IPS DF 4.7 (cell line): ENCODE results near the gene KCTD17.

ENCODE experiments used
- DNase-seq: peaks from one replicate; pipeline ENCODE4 v3.0.0-alpha.2; 2013; ENCODE audit warnings: low spot score; ENCODE audit errors: extremely low read depth

Gene KCTD17, protein sequence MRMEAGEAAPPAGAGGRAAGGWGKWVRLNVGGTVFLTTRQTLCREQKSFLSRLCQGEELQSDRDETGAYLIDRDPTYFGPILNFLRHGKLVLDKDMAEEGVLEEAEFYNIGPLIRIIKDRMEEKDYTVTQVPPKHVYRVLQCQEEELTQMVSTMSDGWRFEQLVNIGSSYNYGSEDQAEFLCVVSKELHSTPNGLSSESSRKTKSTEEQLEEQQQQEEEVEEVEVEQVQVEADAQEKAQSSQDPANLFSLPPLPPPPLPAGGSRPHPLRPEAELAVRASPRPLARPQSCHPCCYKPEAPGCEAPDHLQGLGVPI

DNA sequence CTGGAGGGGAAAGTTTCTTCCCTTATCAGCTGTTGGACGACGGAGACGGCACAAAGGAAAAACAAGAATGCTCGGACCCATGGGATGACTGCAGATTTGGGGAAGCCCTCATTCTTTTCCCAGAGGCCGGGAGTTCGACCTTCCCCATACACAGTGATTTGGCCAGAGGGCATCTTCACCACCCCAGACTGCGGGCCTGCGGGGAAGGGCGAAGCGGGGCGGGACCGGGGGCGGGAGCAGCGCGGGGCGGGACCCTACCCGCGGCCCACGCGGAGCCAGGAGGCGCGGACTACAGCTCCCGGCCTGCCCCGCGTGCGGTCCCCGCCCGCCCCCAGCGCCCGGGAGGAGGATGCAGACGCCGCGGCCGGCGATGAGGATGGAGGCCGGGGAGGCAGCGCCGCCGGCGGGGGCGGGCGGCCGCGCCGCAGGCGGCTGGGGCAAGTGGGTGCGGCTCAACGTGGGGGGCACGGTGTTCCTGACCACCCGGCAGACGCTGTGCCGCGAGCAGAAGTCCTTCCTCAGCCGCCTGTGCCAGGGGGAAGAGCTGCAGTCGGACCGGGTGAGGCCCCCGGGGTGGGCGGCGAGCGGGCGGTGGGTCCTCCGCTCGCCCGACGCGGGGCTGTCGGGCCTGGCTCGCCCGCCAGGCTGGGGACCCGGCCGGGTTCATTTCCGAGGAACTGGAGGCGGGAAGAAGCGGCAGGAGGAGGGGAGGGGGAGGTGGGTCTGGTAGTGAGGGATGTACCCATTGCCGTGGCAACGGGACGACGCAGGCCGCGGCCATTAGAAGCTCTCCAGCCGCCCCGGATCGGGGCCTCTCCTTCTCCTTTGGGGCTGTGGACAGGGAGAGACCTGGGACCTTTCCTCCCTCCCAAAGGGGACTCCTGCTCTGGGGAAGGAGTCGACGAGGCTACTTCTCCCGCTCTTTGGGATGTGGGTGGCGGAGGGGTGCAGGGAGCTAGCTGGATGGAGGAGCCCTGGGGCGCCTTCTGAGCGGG is at the start of gene KCTD17:
Gene KCTD17 (plus strand): TSS at position 352 of the 995 bp plus-strand sequence. CDS start 19 bp downstream, at position 371.
- no peak for DNase-seq

DNA sequence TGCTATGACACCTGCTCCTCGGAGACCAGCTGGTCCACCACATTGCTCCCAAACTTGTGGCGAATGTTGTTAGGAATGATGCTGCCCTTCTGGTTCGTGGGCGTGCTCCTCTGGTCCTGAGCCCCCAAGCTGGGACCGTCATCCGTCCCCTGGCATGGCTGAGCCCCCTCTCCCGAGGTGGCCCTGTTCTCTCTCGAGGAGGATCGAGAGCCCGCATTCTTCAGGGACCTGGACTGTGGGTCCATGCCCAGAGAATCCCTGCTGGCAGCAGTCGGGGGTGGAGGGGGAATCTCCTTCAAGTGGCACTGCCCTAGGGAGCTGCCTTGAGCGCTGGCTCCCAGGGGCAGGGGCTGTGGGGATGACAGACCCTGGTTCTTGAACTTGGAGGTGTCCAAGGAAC is 49.7 kb upstream of the KCTD17 start:
- no peak for DNase-seq

DNA sequence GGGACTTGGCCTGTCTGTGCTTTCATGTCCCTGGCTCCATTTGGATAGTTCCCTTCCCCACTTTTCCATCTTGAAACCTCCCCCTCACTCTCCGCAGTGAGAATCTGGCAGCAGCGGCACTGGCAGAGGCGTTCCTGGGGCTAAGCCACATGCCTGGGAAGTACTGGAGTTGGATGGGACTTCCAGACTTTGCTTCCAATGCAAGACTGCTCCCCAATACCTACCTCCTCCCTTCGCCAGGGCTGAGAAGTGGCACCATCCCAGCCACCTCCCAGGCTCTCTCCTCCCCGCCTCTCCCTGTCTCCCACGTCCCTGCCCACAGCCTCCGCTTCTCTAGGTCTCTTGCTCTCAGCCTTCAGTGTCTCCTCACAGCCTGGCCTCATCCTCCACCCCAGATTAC is 48.9 kb upstream of the KCTD17 start:
- DNase-seq = no peak

DNA sequence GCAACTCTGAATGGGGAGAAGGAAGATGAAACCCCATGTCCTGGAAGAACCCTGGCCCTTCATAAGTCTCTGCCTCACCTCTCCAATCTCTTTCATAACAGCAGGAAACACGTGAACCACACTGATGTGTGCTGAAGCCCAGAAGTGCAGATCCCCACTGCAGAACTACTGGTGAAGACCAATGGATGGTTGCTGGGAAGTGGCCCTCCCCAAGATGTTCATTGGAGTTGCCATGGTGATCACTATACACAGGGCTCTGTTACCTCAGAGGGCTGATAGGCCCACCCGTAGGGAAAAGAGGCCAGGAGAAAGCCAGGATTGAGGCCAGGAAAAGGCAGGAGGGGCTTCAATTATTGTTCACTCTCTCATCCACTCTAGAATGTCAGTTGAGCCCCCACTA is 43.9 kb upstream of the KCTD17 start:
- no peak for DNase-seq

DNA sequence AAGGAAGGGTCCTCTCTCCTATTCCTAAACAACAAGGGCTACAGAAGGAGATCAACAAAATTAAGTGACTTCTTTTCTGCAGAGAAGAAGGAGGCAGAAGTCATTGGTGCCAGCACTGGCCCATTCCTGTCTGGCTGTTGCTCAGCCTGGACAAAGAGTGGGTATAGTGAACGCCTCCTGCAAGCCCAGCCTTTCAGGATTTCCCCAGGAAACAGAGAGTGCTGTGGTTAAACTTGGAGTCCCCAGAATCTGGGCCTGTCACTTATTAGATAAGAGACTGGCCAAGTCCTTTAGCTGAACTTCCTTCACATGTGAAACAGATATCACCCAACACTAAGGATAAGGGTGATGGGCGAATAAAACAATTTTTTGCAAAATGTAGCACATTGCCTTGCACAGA is 43.2 kb upstream of the KCTD17 start:
- DNase-seq = no peak

DNA sequence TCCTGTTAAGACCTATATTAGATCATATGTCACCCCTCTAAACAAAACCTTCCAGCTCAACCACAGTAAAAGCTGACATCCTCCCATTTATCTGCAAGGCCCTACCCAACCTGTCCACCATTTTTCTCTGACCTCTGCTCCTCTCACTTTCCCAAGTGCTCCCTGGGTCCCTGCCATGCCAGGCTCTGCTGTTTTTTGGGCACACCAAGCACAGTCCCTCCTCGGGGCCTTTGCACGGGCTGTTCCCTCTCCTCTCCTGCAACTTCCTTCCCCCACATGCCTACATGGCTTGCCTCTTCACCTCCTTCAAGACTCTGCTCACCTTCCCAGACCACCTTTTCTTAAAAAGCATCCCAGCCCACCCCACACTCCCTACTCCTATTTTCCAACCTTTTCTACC is 42.1 kb upstream of the KCTD17 start:
- DNase-seq = no peak

DNA sequence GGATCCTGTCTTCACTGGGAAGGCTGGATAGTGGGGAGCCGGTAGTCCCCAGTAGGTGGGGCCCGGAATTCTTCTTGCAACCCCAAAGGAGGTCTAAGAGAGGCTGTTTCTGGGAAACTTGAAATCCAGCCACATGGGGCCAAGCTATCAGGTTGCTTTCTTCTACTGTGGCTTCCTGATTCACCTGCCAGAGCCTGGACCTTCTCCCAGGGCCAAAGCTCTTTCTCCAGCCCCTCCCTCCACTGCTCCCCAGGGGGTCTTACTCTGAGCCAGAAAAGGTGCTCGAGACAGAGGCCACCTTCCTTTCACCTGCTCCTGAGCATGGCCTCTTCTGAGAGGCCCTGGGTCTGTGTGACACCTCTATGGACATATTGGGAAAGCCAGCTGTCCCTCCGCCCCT is 41.4 kb upstream of the KCTD17 start:
- no peak for DNase-seq

DNA sequence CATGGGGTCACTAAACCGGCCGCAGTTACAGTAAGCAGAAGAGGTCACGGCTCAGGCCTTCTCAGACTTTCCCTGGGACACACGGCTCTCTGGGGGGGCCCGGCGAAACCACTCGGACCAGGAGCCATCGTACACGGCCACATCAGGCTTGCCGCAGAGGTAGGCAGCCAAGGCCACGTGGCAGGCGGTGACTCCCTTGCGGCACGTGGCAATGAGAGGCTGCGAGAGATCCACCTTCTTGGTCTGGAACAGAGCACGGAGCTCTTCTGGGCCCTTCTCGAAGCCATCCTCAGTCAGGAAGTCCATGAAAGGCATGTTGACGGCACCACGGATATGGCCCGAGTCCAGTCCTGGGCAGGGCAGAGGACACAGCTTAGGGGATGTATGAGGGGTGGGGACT is 40.6 kb upstream of the KCTD17 start:
- DNase-seq = no peak

DNA sequence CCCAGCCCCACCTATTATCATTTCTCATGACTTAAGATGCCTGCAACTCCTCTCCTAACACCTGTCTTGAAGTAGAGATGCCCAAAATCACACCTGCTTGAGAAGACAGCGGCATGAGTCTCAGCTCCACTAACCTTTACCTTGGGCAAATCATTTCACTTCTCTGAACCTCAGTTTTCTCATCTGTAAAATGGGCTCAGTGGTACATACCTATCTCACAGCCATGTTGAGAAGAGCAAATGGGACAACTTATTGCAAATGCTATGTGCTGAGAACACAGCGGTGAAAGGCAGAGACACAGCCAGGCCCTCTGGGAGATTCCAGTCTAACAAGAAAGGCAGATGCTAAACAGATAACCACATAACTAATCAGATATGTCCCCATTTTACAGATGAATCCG is 40.1 kb upstream of the KCTD17 start:
- DNase-seq = no peak

DNA sequence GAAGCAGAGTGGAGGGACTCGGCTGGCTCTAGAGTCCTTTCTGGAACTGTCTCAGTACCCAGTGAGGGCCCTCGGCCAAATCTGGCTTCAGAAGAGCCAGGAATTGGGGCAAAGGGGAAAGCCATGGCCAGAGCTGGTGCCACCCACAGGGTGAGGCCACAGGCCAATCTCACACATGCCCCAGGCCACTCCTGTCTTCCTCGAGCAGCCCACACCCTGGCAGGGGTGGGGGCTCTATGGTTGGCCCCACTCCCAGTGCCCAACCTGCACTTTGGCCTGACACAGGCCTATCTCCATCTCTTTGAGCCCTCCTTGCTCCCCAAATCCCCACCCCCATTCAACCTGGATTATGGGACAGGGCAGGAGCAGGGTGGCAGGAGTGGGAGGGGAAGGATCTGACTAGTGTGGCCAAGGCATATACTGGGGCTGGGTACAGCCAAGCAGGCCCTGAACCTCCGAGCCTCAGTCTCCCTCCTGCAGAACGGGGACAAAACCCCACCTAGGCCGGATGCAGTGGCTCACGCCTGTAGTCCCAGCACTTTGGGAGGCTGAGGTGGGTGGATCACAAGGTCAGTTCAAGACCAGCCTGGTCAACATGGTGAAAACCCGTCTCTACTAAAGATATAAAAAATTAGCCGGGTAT is 39.2 kb upstream of the KCTD17 start:
- no peak for DNase-seq

DNA sequence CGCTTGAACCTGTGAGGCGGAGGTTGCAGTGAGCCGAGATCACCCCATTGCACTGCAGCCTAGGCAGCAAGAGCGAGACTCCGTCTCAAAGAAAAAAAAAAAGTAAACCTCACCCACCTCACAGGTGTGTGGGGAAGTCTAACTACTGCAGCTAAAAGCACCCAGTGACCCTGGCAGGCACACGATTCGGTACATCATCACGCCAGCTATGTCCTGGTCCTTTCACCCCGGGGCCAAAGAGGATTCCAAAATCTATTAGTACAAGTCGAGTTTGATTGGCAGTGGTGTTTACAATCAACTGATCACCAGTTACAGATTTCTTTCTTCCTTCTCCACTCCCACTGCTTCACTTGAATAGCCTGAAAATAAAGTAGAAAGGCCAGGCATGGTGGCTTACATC is 38.6 kb upstream of the KCTD17 start:
- DNase-seq = no peak

DNA sequence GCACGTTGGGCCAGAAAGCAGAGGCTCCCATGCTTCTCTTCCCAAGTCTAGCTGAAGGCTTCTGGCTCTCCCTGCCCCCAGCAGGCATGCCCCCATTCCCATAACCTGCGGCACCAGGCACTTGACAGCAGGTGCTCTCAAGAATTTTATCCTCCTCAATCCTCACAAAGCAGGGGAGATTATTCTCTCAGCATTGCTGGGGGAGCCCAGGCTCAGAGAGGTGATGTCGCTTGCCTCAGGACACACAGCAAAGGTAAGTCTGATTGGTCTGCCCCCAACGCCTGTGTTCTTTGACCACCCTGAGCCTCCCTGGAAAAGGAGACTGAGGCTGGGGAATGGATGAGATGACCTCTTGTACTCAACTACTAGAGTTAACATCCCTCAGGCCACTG is 37.1 kb upstream of the KCTD17 start:
- DNase-seq = no peak

DNA sequence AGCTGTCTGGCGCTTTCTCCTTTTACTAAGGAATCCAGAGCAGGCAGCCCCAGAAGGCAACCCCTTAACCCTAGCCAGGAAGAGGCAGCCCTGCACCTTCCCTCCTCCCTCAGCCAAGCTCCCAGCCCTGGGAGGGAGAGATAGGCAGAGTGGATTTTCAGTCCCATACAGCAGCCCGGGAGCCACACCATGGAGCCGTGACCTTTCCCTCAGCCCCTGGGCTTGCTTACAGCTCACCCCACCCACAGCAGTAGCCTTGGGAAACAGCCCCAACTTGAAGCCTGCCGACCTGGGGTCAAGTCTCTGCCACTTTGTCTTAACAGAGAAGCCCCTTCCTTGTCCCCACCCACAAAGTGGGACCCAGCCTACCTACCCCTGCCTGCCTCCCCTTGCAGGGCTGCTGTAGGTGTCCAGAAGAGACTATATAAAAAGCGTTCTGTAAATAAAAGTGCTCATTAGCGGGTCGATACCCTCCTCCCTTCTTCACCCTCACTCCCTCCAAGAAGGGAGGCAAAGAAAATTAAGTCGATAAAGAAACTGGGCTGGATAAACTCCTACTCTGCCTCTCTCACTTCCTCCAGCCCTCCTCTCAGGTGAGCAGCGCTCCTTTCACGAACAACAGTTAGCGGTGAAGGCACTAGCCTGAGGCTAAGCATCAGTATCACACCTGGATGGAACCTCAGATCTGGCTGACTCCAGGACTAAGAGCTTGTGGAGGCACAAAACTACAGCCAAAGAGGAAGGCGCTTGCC is 36.5 kb upstream of the KCTD17 start:
- DNase-seq = no peak

DNA sequence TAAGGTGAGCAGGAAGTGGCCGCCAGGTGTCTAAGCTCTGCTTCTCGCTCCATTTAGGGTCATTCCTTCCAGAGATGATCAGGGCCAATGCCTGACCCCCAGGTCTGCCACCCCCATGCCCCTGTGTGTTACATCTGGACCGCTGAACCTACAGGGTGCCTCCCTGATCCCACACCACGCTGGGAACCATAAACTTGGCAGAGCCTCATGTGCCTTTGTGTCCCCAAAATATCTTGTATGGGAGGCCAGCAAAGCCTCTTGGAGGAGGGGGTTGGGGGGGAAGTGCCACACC is 36.0 kb upstream of the KCTD17 start:
- no peak for DNase-seq

DNA sequence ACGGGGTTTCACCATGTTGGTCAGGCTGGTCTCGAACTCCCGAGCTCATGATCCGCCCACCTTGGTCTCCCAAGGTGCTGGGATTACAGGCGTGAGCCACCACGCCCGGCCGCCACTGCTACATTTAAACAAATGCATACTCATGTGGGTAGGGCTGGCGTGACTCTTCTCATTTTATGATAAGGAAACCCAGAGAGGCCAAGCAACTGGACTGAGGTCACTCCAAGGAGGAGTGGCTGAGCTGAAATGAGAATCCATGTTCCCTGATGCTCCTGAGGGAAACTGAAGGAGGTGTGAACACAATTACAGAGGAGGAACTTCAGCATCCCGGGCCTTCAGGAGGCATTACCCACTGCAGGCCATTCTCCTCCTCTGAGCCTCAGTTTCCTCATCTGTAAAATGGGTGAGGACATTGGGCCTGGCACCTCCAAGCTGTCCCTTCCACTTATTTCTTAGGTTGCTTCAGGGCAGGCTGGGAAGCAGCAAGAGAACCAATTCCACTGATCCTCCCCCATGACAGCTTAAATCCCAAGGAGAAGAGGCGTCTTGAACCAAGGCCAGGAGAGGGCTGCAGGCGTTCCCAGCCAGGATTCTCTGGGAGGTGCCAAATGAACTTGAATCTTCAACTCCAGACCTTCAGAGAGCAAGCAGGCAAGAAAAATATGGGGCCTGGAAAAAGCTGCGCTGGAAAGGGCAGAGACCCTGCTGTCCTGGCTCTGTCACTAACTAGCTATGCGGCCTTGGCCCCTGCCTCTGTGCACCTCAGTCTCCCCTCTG is 35.2 kb upstream of the KCTD17 start:
- DNase-seq = no peak

DNA sequence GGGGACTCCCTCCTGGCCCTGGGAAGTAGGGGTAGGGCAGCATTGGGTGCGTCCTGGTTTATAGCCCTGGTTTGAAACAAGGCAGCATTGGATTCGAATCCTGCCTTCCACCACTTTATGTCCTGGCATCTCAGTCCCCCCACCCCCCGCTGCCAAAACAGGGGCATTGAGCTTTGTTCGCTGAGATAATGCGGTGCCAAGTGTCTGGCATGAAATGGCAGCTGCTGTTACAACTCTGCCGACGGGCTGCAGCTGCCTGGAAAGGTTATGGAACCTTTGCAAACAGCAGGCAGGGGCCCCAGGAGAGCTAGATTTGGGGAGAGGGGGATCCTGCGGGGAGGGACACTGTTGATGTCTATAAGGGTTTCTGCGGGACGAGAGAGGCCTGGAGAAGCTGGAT is 34.2 kb upstream of the KCTD17 start:
- DNase-seq = no peak

DNA sequence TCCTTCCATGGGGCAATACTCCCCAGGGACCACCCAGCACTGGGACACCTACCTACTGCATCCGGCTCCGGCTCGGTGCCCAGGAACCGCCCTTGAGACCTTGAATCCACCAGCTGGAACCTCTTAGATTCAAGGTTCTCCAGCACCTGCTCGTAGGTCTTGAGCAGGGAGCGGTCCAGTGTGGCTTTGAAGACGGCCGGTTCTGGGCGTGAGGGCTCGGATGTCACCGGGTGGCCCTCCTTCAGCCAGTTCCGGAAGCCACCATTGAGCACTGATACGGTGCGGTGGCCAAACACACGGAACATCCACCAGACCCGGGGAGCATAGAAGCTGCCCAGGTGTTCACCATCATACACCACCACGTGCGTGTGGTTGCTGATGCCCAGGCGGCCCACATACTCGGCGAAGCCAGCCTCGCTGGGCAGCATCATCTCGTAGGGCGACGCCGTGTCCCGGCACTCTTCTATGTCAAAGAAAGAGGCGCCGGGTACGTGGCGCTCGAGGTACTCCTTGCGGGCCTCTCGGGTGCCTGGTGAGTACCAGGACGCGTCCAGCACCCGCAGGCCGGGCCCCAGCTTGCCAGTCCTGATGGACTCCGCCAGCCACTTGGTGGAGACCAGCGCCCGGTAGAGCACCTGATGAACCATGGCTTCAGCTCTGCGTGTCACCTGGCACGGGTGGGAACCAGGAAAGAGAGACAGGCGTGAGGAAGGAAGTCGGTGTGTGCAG is 33.3 kb upstream of the KCTD17 start:
- DNase-seq = no peak

DNA sequence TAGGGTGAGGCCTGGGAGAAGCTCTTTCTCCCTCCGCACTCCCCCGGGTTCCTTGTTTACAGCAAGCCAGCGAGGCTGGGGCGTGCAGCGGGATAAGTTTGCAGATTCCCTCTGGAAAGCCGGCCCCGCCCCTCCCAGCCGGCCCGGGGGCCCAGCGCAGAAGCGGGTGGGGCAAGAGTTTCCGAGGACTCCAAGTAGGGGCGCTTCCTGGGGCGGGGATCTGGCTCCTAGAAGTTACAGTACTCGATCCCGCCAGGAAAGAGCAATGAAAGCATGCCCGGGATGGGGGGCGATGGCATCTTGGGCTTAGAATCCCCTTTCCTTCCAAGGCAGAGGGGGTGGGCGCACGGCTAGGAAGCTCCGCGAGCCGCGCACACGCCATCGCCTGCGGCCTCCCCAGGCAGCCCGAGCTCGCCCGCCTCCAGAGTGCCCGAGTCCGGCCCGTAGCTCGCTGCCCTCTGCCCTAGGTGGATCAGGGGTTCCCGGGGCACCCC is 32.7 kb upstream of the KCTD17 start:
- DNase-seq = no peak

DNA sequence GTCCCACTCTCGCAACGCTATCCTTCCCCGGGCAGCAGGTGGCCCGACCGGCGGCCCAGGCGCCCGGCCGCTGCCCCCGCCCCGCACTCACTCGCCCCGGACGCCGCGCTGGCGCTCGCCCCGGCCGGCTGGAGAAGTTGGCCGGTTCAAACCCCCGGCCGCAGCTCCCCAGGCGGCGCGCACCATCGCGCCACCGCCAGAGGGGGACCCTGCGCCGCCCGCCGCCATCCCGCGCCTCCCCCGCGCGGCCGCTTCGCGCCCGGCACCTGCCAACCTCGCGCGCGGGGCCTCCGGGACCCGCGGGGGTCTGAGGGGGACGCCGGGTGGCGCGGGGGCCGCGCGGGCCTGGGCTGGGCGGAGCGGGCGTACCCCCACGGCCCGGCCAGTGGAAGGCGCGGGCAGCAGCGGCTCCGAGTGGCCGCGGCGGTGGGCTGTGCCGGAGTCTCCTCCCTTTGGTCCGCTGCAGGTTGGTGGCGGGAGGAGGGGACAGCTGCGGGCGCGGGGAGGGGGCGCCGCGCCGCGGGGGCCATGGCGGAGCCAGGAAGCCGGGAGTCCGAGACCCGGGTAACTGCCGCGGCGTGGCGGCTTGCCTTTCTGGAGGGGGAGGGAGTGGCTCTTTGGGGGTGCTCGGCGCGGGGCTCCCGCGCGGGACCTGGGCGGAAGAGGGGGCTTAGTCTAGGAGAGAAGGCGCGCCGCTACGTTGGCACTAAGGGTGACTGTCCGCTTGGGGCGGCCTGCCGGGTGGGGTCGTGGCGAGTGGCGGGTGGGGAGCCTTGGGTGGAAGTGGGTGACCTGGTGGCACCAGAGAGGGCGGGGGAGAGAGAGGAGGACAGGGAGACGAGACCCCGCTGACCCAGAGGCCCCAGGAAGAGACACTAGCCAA is 32.0 kb upstream of the KCTD17 start, which contains the start of the genes MPST and TST:
Gene MPST (plus strand): TSS at position 434 of the 883 bp plus-strand sequence. CDS start 95 bp downstream, at position 529.
Gene TST (minus strand): TSS at position 139 of the 883 bp plus-strand sequence. CDS start 715 bp downstream, outside the sequence.
- DNase-seq = no peak
